Astrocyte (in vitro differentiated cells and primary cell): ENCODE data around the gene SLC27A3. TPM values are rescaled to one million over a fixed set of nuclear protein-coding genes. Genes with fewer than 3 reads are reported as not detected.

ENCODE experiments used
- DNase-seq: peaks from one replicate; pipeline ENCODE4 v3.0.0-alpha.2; 2010; ENCODE audit warnings: low read depth
- FAIRE-seq: peaks from 2 replicates; lab custom pipeline; 2011; peaks lifted over from hg19 to GRCh38; lab: Jason Lieb, UNC
- H2AFZ ChIP-seq: 2 replicates; pipeline ENCODE4 v1.6.0; 2012; ENCODE audit warnings: low read depth, low read length, inconsistent platforms
- H3K27ac ChIP-seq: 2 replicates; pipeline ENCODE4 v1.5.1; 2011; ENCODE audit warnings: low read depth, low read length, inconsistent platforms
- H3K27me3 ChIP-seq: 2 replicates; pipeline ENCODE4 v1.6.0; 2011; ENCODE audit warnings: low read length, inconsistent platforms; ENCODE audit not compliant: insufficient read depth
- H3K36me3 ChIP-seq: 2 replicates; pipeline ENCODE4 v1.5.1; 2011; ENCODE audit warnings: low read length, inconsistent platforms; ENCODE audit not compliant: insufficient read depth
- H3K4me1 ChIP-seq: 2 replicates; pipeline ENCODE4 v1.5.1; 2011; ENCODE audit warnings: low read length, inconsistent platforms; ENCODE audit not compliant: insufficient read depth
- H3K4me2 ChIP-seq: 2 replicates; pipeline ENCODE4 v1.6.0; 2012; ENCODE audit warnings: low read length, inconsistent platforms
- H3K4me3 ChIP-seq: 2 replicates; pipeline ENCODE4 v1.5.1; 2011; ENCODE audit warnings: low read depth, mild to moderate bottlenecking, low read length, inconsistent platforms; ENCODE audit not compliant: insufficient read depth
- H3K79me2 ChIP-seq: 2 replicates; pipeline ENCODE4 v1.6.0; 2012; ENCODE audit warnings: mild to moderate bottlenecking, low read length, inconsistent platforms; ENCODE audit not compliant: insufficient read depth
- H3K9ac ChIP-seq: 2 replicates; pipeline ENCODE4 v1.6.0; 2012; ENCODE audit warnings: mild to moderate bottlenecking, low read length, inconsistent platforms
- H3K9me3 ChIP-seq: 2 replicates; pipeline ENCODE4 v1.5.1; 2012; ENCODE audit warnings: low read depth, mild to moderate bottlenecking, low read length, inconsistent platforms; ENCODE audit not compliant: insufficient read depth
- H4K20me1 ChIP-seq: 2 replicates; pipeline ENCODE4 v1.6.0; 2012; ENCODE audit warnings: low read length, inconsistent platforms; ENCODE audit not compliant: insufficient read depth
- H3K27ac Mint-ChIP-seq: one replicate; pipeline ENCODE4 v1.8.0; 2021; ENCODE audit warnings: mild to moderate bottlenecking, mixed read lengths; ENCODE audit not compliant: unreplicated experiment
- H3K27me3 Mint-ChIP-seq: one replicate; pipeline ENCODE4 v1.8.0; 2021; ENCODE audit warnings: low read depth, mixed read lengths; ENCODE audit not compliant: unreplicated experiment
- H3K36me3 Mint-ChIP-seq: one replicate; pipeline ENCODE4 v1.8.0; 2021; ENCODE audit warnings: low read depth, mixed read lengths; ENCODE audit not compliant: unreplicated experiment
- H3K4me1 Mint-ChIP-seq: one replicate; pipeline ENCODE4 v1.8.0; 2021; ENCODE audit warnings: low read depth, mixed read lengths; ENCODE audit not compliant: unreplicated experiment
- H3K4me3 Mint-ChIP-seq: one replicate; pipeline ENCODE4 v1.8.0; 2021; ENCODE audit warnings: mild to moderate bottlenecking, moderate library complexity, mixed read lengths; ENCODE audit not compliant: unreplicated experiment
- H3K9me3 Mint-ChIP-seq: one replicate; pipeline ENCODE4 v1.8.0; 2021; ENCODE audit warnings: mild to moderate bottlenecking, mixed read lengths; ENCODE audit not compliant: unreplicated experiment
- EZH2 ChIP-seq: IDR thresholded peaks from 2 replicates; pipeline ENCODE4 v1.6.1; 2012; ENCODE audit warnings: mild to moderate bottlenecking, low read length, inconsistent platforms; ENCODE audit not compliant: insufficient read depth
- total RNA-seq: library from RNA; stranded (reverse); gene quantifications from 2 replicates; pipeline ENCODE4 v1.2.1, GENCODE V29; 2021
- TF ChIP-seq, protein P1 (sequence below): IDR thresholded peaks from 2 replicates; pipeline ENCODE4 v1.5.1; 2011; ENCODE audit warnings: low read depth, mild to moderate bottlenecking, inconsistent platforms, low read length, moderate library complexity; ENCODE audit not compliant: insufficient read depth

The SLC27A3 gene
- total RNA-seq, 1 donor from 2014 or later, result 5.9 TPM

DNA sequence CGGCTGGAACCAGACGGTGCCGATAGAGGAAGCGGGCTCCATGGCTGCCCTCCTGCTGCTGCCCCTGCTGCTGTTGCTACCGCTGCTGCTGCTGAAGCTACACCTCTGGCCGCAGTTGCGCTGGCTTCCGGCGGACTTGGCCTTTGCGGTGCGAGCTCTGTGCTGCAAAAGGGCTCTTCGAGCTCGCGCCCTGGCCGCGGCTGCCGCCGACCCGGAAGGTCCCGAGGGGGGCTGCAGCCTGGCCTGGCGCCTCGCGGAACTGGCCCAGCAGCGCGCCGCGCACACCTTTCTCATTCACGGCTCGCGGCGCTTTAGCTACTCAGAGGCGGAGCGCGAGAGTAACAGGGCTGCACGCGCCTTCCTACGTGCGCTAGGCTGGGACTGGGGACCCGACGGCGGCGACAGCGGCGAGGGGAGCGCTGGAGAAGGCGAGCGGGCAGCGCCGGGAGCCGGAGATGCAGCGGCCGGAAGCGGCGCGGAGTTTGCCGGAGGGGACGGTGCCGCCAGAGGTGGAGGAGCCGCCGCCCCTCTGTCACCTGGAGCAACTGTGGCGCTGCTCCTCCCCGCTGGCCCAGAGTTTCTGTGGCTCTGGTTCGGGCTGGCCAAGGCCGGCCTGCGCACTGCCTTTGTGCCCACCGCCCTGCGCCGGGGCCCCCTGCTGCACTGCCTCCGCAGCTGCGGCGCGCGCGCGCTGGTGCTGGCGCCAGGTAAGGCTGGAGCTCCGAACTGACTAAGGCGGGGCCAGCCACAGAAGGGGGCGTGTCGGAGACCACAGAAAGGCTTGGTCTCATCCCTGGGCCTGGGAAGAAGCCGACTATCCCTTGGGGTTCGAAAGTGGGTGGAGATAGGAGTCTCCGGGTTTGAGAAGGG lies 486 bp downstream of the SLC27A3 start:
- H3K27me3 Mint-ChIP-seq, result peaks cover 26% of the 10 kb centered on the region
- TF ChIP-seq EZH2, result no peak
- TF ChIP-seq, protein P1, sequence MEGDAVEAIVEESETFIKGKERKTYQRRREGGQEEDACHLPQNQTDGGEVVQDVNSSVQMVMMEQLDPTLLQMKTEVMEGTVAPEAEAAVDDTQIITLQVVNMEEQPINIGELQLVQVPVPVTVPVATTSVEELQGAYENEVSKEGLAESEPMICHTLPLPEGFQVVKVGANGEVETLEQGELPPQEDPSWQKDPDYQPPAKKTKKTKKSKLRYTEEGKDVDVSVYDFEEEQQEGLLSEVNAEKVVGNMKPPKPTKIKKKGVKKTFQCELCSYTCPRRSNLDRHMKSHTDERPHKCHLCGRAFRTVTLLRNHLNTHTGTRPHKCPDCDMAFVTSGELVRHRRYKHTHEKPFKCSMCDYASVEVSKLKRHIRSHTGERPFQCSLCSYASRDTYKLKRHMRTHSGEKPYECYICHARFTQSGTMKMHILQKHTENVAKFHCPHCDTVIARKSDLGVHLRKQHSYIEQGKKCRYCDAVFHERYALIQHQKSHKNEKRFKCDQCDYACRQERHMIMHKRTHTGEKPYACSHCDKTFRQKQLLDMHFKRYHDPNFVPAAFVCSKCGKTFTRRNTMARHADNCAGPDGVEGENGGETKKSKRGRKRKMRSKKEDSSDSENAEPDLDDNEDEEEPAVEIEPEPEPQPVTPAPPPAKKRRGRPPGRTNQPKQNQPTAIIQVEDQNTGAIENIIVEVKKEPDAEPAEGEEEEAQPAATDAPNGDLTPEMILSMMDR, result no peak
- Histone ChIP-seq H3K4me2 (peak overlapping the region; percentile 92), H3K27me3 (no peaks in the 10 kb centered on the region), H4K20me1 (peaks cover 7% of the 10 kb centered on the region), H3K4me3 (peak overlapping the region; percentile 68), H3K36me3 (peaks cover 2% of the 10 kb centered on the region), H3K4me1 (peaks cover 8% of the 10 kb centered on the region), H3K79me2 (no peaks in the 10 kb centered on the region), H3K9me3 (no peaks in the 10 kb centered on the region), H2AFZ (peak overlapping the region; percentile 64), H3K9ac (peak overlapping the region; percentile 51), H3K27ac (no peak overlapping the region)
- no peak for FAIRE-seq
- H3K9me3 Mint-ChIP-seq, result peaks cover 4% of the 10 kb centered on the region
- H3K4me3 Mint-ChIP-seq, result peak overlapping the region; percentile 80
- peaks cover 13% of the 10 kb centered on the region for H3K36me3 Mint-ChIP-seq
- no peak overlapping the region for H3K27ac Mint-ChIP-seq
- peaks cover 7% of the 10 kb centered on the region for H3K4me1 Mint-ChIP-seq
- DNase-seq, result no peak

DNA sequence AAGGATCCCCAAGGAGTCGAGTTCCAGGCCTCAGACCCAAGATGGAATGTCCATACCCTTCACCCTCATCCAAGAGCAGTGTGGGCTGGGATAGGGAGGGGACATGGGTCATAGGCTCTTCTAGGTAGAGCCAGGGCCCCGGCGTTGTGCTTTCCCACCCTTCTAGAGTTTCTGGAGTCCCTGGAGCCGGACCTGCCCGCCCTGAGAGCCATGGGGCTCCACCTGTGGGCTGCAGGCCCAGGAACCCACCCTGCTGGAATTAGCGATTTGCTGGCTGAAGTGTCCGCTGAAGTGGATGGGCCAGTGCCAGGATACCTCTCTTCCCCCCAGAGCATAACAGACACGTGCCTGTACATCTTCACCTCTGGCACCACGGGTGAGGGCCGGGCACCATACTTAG lies 1.1 kb downstream of the SLC27A3 start:
- Histone ChIP-seq H4K20me1 (peaks cover 7% of the 10 kb centered on the region), H2AFZ (no peak overlapping the region), H3K9ac (peak overlapping the region; percentile 51), H3K27me3 (no peaks in the 10 kb centered on the region), H3K9me3 (no peaks in the 10 kb centered on the region), H3K4me1 (peaks cover 8% of the 10 kb centered on the region), H3K4me3 (peak overlapping the region; percentile 68), H3K4me2 (peak overlapping the region; percentile 92), H3K79me2 (no peaks in the 10 kb centered on the region), H3K27ac (no peak overlapping the region), H3K36me3 (peaks cover 2% of the 10 kb centered on the region)
- Mint-ChIP-seq H3K9me3 (peaks cover 4% of the 10 kb centered on the region), H3K4me3 (peak overlapping the region; percentile 73), H3K36me3 (peaks cover 9% of the 10 kb centered on the region), H3K4me1 (peaks cover 7% of the 10 kb centered on the region), H3K27me3 (peaks cover 26% of the 10 kb centered on the region), H3K27ac (no peak overlapping the region)
- FAIRE-seq (no peak), DNase-seq (no peak)
- TF ChIP-seq EZH2, result no peak
- TF ChIP-seq, protein P1, result no peak

DNA sequence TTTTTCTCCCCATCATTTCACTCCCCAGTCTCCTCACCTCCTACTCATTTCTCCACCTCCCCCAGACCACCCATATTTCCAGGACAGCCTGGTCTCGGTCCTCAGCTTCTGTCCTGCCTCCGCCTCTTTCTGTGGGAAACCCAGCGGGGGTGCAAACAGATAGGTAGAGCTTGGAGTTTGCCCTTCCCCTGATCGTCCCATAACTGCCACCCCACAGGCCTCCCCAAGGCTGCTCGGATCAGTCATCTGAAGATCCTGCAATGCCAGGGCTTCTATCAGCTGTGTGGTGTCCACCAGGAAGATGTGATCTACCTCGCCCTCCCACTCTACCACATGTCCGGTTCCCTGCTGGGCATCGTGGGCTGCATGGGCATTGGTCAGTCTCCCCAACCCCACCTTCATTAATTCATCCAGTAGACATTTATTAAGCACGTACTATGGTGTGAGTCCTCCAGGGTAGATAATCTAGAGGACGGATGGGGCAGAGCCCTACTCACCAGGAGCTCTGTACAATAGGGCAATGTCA lies 1.7 kb downstream of the SLC27A3 start:
- H3K4me1 Mint-ChIP-seq, result peaks cover 7% of the 10 kb centered on the region
- no peak overlapping the region for H3K27ac Mint-ChIP-seq
- Histone ChIP-seq H3K79me2 (no peaks in the 10 kb centered on the region), H3K27me3 (no peaks in the 10 kb centered on the region), H2AFZ (no peak overlapping the region), H3K9ac (no peak overlapping the region), H3K36me3 (peaks cover 2% of the 10 kb centered on the region), H4K20me1 (peaks cover 7% of the 10 kb centered on the region), H3K4me2 (no peak overlapping the region), H3K4me1 (peaks cover 8% of the 10 kb centered on the region), H3K9me3 (no peaks in the 10 kb centered on the region), H3K27ac (no peak overlapping the region), H3K4me3 (no peak overlapping the region)
- DNase-seq (no peak), FAIRE-seq (no peak)
- H3K27me3 Mint-ChIP-seq, result peaks cover 26% of the 10 kb centered on the region
- H3K4me3 Mint-ChIP-seq, result peak overlapping the region; percentile 73
- peaks cover 9% of the 10 kb centered on the region for H3K36me3 Mint-ChIP-seq
- H3K9me3 Mint-ChIP-seq, result peaks cover 4% of the 10 kb centered on the region
- TF ChIP-seq, protein P1, result no peak
- TF ChIP-seq EZH2, result no peak
